Parathyroid adenoma (tissue), 2 donors: ENCODE data around the gene TACC2.

Source experiments
- H2AFZ ChIP-seq: fragments of 300-600 bp; sonication (generic); one replicate; pipeline ENCODE4 v1.7.0; 2017; ENCODE audit warnings: antibody characterized with exemption, mild to moderate bottlenecking
- H3K27ac ChIP-seq: fragments of 300-600 bp; sonication (generic); one replicate; pipeline ENCODE4 v1.7.0; 2017
- H3K27me3 ChIP-seq: fragments of 300-600 bp; sonication (generic); one replicate; pipeline ENCODE4 v1.7.0; 2017; ENCODE audit warnings: low read length; ENCODE audit not compliant: control insufficient read depth, insufficient read depth
- H3K36me3 ChIP-seq: fragments of 300-600 bp; sonication (generic); one replicate; pipeline ENCODE4 v1.7.0; 2017; ENCODE audit warnings: low read length; ENCODE audit not compliant: control insufficient read depth, insufficient read depth
- H3K4me1 ChIP-seq: fragments of 300-600 bp; sonication (generic); one replicate; pipeline ENCODE4 v1.7.0; 2017; ENCODE audit warnings: control low read depth
- H3K4me2 ChIP-seq: fragments of 300-600 bp; sonication (generic); one replicate; pipeline ENCODE4 v1.7.0; 2017; ENCODE audit warnings: low read length
- H3K4me3 ChIP-seq: fragments of 300-600 bp; sonication (generic); one replicate; pipeline ENCODE4 v1.7.0; 2017; ENCODE audit warnings: low read depth, low read length
- H3K79me2 ChIP-seq: fragments of 300-600 bp; sonication (generic); one replicate; pipeline ENCODE4 v1.7.0; 2017; ENCODE audit warnings: control low read depth
- H3K9ac ChIP-seq: fragments of 300-600 bp; sonication (generic); one replicate; pipeline ENCODE4 v1.7.0; 2017; ENCODE audit warnings: mild to moderate bottlenecking
- H3K9me3 ChIP-seq: fragments of 300-600 bp; sonication (generic); one replicate; pipeline ENCODE4 v1.7.0; 2017; ENCODE audit warnings: low read length; ENCODE audit not compliant: control insufficient read depth
- TF ChIP-seq, protein P1 (sequence below): fragments of 300-600 bp; sonication (generic); IDR thresholded peaks from one replicate; pipeline ENCODE4 v1.7.0; 2017; ENCODE audit warnings: antibody characterized with exemption, mild to moderate bottlenecking
- donor health status: primary hyperparathyroidism.

Gene TACC2

DNA sequence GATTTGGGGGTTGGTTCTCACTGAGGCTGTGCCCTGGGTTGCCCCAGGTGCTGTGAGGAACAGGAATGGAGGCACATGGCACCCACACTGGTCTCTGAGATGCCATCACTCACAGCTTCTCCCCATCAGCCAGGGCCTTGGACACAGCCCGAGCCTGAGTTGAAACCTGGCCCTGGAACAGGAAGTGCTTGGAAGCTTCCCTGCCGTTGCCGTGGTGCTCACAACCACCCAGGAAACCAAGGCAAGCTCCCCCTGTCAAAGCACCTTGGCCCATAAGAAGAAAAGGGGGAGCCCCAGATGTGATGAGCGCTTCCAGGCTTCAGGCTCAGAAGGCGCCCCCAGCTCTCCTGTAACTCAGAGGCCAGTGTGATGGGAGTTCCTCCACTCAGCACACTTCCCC is 282.1 kb downstream of the TACC2 start, which contains the start of gene BTBD16:
Gene BTBD16, plus strand, starts transcription at position 221 of the 400 bp plus-strand sequence. CDS start 3,786 bp downstream, outside the sequence.
- TF ChIP-seq, protein P1, sequence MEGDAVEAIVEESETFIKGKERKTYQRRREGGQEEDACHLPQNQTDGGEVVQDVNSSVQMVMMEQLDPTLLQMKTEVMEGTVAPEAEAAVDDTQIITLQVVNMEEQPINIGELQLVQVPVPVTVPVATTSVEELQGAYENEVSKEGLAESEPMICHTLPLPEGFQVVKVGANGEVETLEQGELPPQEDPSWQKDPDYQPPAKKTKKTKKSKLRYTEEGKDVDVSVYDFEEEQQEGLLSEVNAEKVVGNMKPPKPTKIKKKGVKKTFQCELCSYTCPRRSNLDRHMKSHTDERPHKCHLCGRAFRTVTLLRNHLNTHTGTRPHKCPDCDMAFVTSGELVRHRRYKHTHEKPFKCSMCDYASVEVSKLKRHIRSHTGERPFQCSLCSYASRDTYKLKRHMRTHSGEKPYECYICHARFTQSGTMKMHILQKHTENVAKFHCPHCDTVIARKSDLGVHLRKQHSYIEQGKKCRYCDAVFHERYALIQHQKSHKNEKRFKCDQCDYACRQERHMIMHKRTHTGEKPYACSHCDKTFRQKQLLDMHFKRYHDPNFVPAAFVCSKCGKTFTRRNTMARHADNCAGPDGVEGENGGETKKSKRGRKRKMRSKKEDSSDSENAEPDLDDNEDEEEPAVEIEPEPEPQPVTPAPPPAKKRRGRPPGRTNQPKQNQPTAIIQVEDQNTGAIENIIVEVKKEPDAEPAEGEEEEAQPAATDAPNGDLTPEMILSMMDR: no peak
- no peaks in the 10 kb centered on the region for H3K79me2 ChIP-seq
- no peak within 1 kb of the TSS for H3K4me2 ChIP-seq
- H3K4me1 ChIP-seq: no peaks in the 10 kb centered on the region
- H2AFZ ChIP-seq: no peak within 1 kb of the TSS
- no peaks in the 10 kb centered on the region for H3K27me3 ChIP-seq
- H3K9me3 ChIP-seq: no peaks in the 10 kb centered on the region
- H3K9ac ChIP-seq: no peak within 1 kb of the TSS
- no peak within 1 kb of the TSS for H3K27ac ChIP-seq
- no peak within 1 kb of the TSS for H3K4me3 ChIP-seq
- no peaks in the 10 kb centered on the region for H3K36me3 ChIP-seq

DNA sequence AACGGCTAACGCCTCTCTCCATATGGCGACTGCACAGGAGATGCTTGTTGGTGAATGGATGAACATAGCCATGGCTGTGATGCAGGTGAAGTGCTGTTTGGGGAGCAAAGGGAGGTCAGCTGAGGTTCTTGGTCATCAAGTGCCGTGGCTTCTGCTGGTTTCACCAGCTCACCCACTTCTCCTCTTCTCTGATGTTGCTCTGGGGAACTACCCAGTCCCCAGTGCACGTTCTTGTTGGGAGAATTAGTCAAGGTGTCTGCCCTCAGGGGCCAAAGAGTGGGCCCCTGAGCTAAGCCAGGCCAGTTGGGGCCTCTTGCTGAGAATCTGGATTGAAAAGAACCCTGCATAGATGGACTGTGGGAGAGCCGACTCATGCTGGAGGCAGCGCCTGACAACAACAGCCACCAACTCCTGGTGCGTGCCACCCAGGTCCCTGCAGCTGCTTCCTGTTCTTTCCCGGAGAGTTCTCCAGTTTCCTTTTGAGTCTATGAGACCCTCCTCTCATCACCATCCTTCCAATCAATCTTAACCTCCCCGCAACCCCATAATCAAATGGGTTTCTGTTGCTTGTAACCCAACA is 285.1 kb downstream of the TACC2 start:
- H3K9me3 ChIP-seq: no peaks in the 10 kb centered on the region
- H2AFZ ChIP-seq: no peak overlapping the region
- H3K27ac ChIP-seq: no peak overlapping the region
- H3K4me2 ChIP-seq: no peak overlapping the region
- H3K79me2 ChIP-seq: no peaks in the 10 kb centered on the region
- TF ChIP-seq, protein P1: no peak
- H3K4me1 ChIP-seq: no peaks in the 10 kb centered on the region
- no peaks in the 10 kb centered on the region for H3K27me3 ChIP-seq
- H3K9ac ChIP-seq: no peak overlapping the region
- H3K4me3 ChIP-seq: no peak overlapping the region
- H3K36me3 ChIP-seq: no peaks in the 10 kb centered on the region

DNA sequence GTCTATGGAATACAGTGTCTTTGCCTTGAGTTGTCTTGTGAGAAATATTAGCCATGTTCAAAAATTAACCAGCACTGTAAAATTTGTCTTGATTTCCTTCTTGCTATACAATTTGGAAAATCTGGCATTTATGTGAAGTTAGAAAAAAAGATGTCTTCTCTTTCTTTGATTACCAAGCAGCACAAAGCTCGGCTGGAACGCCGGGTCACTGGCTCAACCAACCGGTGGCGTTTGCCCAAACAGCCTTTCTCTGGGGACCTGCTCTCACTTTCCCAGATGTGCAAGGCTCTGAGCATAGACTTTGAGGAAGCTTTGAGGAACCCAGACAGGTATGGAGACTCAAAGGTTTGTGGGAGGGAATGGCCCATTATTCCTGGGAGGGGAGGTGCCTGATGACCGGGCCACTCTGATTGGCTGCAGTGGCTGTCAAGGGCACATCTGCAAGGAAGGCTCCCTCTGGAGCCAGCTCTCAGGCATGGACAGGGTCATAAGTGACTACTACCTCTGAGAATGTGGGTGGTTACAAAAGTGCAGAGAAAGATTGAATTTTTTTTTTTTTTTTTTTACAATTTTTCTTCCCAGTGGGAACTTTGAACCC is 287.7 kb downstream of the TACC2 start:
- Histone ChIP-seq H3K4me1 (no peaks in the 10 kb centered on the region), H3K9ac (no peak overlapping the region), H3K27ac (no peak overlapping the region), H3K4me2 (no peak overlapping the region), H3K9me3 (no peaks in the 10 kb centered on the region), H3K36me3 (no peaks in the 10 kb centered on the region), H3K27me3 (no peaks in the 10 kb centered on the region), H2AFZ (no peak overlapping the region), H3K79me2 (no peaks in the 10 kb centered on the region), H3K4me3 (no peak overlapping the region)
- TF ChIP-seq, protein P1: no peak

DNA sequence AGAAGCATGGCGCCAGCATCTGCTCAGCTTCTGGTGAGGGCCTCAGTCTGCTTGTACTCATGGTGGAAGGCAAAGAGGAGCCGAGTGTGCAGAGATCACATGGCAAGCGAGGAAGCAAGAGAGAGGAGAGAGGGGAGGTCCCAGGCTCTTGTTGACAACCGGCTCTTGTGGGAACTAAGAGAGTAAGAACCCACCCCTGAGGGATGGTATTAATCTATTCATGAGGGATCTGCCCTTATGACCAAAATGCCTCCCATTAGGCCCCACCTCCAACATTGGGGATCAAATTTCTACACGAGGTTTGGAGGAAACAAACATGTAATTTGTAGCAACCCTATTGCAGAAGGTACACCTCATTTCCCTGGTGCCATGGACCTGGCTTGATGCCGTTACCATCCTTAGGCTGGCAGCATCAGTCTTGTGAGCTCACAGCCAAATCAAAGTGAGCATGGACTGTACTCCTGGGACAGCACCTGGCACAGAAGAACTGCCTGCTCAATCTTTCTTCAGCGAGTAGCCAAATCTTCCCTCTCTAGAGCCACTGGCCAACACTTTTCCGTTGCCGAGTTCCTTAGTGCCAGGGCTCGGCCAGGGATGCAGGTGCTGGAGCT is 288.7 kb downstream of the TACC2 start:
- TF ChIP-seq, protein P1: no peak
- H3K4me3 ChIP-seq: no peak overlapping the region
- no peaks in the 10 kb centered on the region for H3K4me1 ChIP-seq
- H3K4me2 ChIP-seq: no peak overlapping the region
- H2AFZ ChIP-seq: no peak overlapping the region
- H3K36me3 ChIP-seq: no peaks in the 10 kb centered on the region
- H3K27ac ChIP-seq: no peak overlapping the region
- H3K9me3 ChIP-seq: no peaks in the 10 kb centered on the region
- no peak overlapping the region for H3K9ac ChIP-seq
- H3K27me3 ChIP-seq: no peaks in the 10 kb centered on the region
- no peaks in the 10 kb centered on the region for H3K79me2 ChIP-seq
